Measurements from ENCODE around the gene GVQW3. TPM values are rescaled to one million over a fixed set of nuclear protein-coding genes. Genes with fewer than 3 reads are reported as not detected.

GVQW3 gene
- total RNA-seq, result 10 to 100 TPM in 1 of 2 donors, 1 to 10 TPM in 1; 6.6 to 13.5 TPM
- 8.3 TPM for polyA plus RNA-seq (2013, experiment 1 of 2)
- 7.7 TPM for polyA plus RNA-seq (2013, experiment 2 of 2)
- long read RNA-seq, experiment 1, partial matches to known transcripts, result 0 of 2 reads
- long read RNA-seq, experiment 1, other reads (novel, unspliced or antisense), result 2 of 2 reads
- long read RNA-seq, experiment 2, partial matches to known transcripts, result 0 of 1 reads
- long read RNA-seq, experiment 2, other reads (novel, unspliced or antisense), result 0 of 1 reads
- long read RNA-seq, experiment 3, full-length matches to known transcripts, result 2 of 6 reads
- long read RNA-seq, experiment 3, partial matches to known transcripts, result 0 of 6 reads
- long read RNA-seq, experiment 3, other reads (novel, unspliced or antisense), result 4 of 6 reads
- long read RNA-seq, experiment 4, full-length matches to known transcripts, result 11 of 12 reads
- long read RNA-seq, experiment 4, partial matches to known transcripts, result 0 of 12 reads
- long read RNA-seq, experiment 4, other reads (novel, unspliced or antisense), result 1 of 12 reads

DNA sequence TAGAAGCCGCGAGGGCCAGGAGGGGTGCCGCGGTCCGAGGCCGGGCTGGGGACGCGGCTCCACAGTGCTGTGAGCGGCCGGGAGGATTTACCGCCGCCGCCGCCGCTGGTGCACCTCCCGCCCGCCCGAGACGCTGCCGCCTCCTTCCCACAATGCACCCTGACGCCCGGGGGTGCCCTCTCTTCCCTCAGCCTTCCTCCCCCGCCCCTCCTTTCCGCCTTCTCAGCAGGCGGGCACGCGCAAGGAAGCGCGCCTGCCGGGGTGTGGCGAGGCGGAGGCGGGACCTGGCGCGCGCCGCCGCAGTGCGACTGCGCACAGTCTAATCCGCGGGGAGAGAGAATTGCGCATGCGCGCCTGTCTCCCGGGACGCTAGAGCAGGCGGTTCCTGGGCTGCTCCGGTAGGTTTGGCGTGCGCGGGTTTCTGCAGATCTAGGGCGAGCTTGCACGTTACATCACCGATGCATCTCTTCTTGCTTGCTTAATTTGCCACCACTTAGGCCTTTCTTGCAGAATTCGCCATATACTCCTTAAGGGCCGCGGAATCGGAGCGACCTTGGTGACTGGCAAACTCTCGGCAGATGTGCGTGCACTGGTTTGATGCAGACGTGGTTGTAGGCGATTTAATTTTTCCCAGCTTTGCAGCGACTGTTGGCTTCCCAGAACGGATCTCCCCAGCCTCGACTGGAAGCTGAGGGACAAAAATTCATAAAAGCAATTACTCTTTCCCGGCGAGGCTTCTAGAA, at the start of gene GVQW3, which contains the start of gene THAP12:
Gene GVQW3 (plus strand): TSS at position 347 of the 743 bp plus-strand sequence. CDS start 506 bp downstream, outside the sequence.
Gene THAP12 (minus strand): TSS at position 156 of the 743 bp plus-strand sequence. CDS start 296 bp downstream, outside the sequence.
- Mint-ChIP-seq H3K27ac (peak within 1 kb of the TSS; percentile 86), H3K27me3 (ENCODE audit: insufficient read depth) (peaks cover 12% of the 10 kb centered on the region), H3K36me3 (ENCODE audit: low read depth) (peaks cover 5% of the 10 kb centered on the region), H3K4me3 (peak within 1 kb of the TSS; percentile 85), H3K9me3 (no peaks in the 10 kb centered on the region), H3K4me1 (peaks cover 28% of the 10 kb centered on the region)
- Histone ChIP-seq H3K27me3 (ENCODE audit: control insufficient read depth, insufficient read depth, low read length, poor library complexity, severe bottlenecking) (no peaks in the 10 kb centered on the region), H3K9ac (ENCODE audit: extremely low read depth, low read length, poor library complexity, severe bottlenecking) (peak within 1 kb of the TSS; percentile 56), H3K36me3 (ENCODE audit: control insufficient read depth, insufficient read depth, low read length) (no peaks in the 10 kb centered on the region), H3K27ac (ENCODE audit: low read depth, low read length) (peak within 1 kb of the TSS; percentile 59), H3K4me3 (ENCODE audit: low read length) (peak within 1 kb of the TSS; percentile 98), H3K9me3 (ENCODE audit: control insufficient read depth, low read length) (no peaks in the 10 kb centered on the region), H3K4me1 (ENCODE audit: control insufficient read depth, insufficient read depth, low read length) (peaks cover 3% of the 10 kb centered on the region)
- TF ChIP-seq, protein P1, sequence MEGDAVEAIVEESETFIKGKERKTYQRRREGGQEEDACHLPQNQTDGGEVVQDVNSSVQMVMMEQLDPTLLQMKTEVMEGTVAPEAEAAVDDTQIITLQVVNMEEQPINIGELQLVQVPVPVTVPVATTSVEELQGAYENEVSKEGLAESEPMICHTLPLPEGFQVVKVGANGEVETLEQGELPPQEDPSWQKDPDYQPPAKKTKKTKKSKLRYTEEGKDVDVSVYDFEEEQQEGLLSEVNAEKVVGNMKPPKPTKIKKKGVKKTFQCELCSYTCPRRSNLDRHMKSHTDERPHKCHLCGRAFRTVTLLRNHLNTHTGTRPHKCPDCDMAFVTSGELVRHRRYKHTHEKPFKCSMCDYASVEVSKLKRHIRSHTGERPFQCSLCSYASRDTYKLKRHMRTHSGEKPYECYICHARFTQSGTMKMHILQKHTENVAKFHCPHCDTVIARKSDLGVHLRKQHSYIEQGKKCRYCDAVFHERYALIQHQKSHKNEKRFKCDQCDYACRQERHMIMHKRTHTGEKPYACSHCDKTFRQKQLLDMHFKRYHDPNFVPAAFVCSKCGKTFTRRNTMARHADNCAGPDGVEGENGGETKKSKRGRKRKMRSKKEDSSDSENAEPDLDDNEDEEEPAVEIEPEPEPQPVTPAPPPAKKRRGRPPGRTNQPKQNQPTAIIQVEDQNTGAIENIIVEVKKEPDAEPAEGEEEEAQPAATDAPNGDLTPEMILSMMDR (conservative IDR thresholded peaks at IDR 0.05), result no peak
- 0% methylated on average over 27 to 69 of the region's 69 CpGs for WGBS, 2 experiments (ENCODE audit: insufficient coverage in 1 of 2, insufficient read length in 1 of 2)
- DNase-seq, result peak; percentile 98

DNA sequence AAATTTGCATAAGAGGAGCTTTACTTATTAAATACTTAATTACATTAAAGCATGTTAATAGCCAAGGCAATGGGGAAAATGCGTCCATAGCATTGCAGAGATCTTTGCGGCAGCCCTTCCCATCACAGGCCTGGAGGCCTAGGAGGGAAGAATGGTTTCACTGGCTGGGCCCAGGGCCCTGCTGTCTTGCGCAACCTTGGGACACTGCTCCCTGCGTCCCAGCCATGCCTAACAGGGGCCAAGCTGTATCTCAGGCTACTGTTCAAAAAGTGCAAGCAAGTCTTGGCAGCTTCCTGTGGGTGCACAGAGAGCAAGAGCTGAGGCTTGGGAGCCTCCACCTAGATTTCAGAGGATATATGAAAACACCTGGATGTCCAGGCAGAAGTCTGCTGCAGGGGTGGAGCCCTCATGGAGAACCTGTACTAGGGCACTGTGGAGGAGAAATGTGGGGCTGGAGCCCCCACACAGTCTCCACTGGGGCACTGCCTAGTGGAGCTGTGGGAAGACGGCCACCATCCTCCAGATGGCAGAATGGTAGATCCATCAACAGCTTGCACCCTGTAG, 46.2 kb upstream of the GVQW3 start:
- 95 to 96% methylated on average over 5 of the region's 5 CpGs for WGBS, 2 experiments (ENCODE audit: insufficient coverage in 1 of 2, insufficient read length in 1 of 2)
- TF ChIP-seq, protein P1 (conservative IDR thresholded peaks at IDR 0.05), result no peak
- H3K27ac Mint-ChIP-seq, result no peak overlapping the region

DNA sequence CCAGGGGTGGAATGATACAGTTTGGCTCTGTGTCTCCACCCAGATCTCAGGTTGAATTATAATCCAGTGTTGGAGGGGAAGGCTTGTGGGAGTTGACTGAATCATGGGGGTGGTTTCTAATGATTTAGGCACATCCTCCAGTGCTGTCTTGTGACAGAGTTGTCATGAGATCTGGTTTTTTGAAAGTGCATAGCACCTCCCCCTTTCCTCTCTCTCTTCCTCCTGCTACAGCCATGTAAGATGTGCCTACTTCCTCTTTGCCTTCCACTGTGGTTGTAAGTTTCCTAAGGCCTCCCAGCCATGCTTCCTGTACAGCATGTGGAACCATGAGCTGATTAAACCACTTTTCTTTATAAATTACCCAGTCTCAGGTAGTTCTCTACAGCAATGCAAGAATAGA, 45.3 kb upstream of the GVQW3 start:
- TF ChIP-seq, protein P1 (conservative IDR thresholded peaks at IDR 0.05), result no peak
- Histone ChIP-seq H3K4me3 (ENCODE audit: low read length) (no peak overlapping the region), H3K9me3 (ENCODE audit: control insufficient read depth, low read length) (peaks cover 32% of the 10 kb centered on the region), H3K27ac (ENCODE audit: low read depth, low read length) (no peak overlapping the region), H3K27me3 (ENCODE audit: control insufficient read depth, insufficient read depth, low read length, poor library complexity, severe bottlenecking) (no peaks in the 10 kb centered on the region), H3K4me1 (ENCODE audit: control insufficient read depth, insufficient read depth, low read length) (no peaks in the 10 kb centered on the region), H3K36me3 (ENCODE audit: control insufficient read depth, insufficient read depth, low read length) (no peaks in the 10 kb centered on the region), H3K9ac (ENCODE audit: extremely low read depth, low read length, poor library complexity, severe bottlenecking) (no peak overlapping the region)
- Mint-ChIP-seq H3K27ac (no peak overlapping the region), H3K4me1 (no peaks in the 10 kb centered on the region), H3K27me3 (ENCODE audit: insufficient read depth) (peaks cover 9% of the 10 kb centered on the region), H3K36me3 (ENCODE audit: low read depth) (peaks cover 2% of the 10 kb centered on the region), H3K4me3 (no peak overlapping the region), H3K9me3 (peaks cover 43% of the 10 kb centered on the region)
- DNase-seq, result no peak

More for the DNA sequence above, 46.2 kb upstream of the GVQW3 start:
- peaks cover 43% of the 10 kb centered on the region for H3K9me3 Mint-ChIP-seq
- no peak overlapping the region for H3K4me3 ChIP-seq (ENCODE audit: low read length)
- H3K4me1 Mint-ChIP-seq, result no peaks in the 10 kb centered on the region
- H3K9me3 ChIP-seq (ENCODE audit: control insufficient read depth, low read length), result peaks cover 32% of the 10 kb centered on the region
- H3K36me3 ChIP-seq (ENCODE audit: control insufficient read depth, insufficient read depth, low read length), result no peaks in the 10 kb centered on the region
- no peak overlapping the region for H3K9ac ChIP-seq (ENCODE audit: extremely low read depth, low read length, poor library complexity, severe bottlenecking)
- H3K27me3 ChIP-seq (ENCODE audit: control insufficient read depth, insufficient read depth, low read length, poor library complexity, severe bottlenecking), result no peaks in the 10 kb centered on the region
- DNase-seq, result no peak
- H3K4me3 Mint-ChIP-seq, result no peak overlapping the region
- peaks cover 12% of the 10 kb centered on the region for H3K27me3 Mint-ChIP-seq (ENCODE audit: insufficient read depth)
- no peak overlapping the region for H3K27ac ChIP-seq (ENCODE audit: low read depth, low read length)
- H3K4me1 ChIP-seq (ENCODE audit: control insufficient read depth, insufficient read depth, low read length), result no peaks in the 10 kb centered on the region
- peaks cover 2% of the 10 kb centered on the region for H3K36me3 Mint-ChIP-seq (ENCODE audit: low read depth)
